Natural killer cell (primary cell): ENCODE measurements around the gene GAREM1. TPM values are rescaled to one million over a fixed set of nuclear protein-coding genes. Genes with fewer than 3 reads are reported as not detected.
"Not testable (repeated sequence)": the region's sequence is repeated elsewhere in the genome, so short reads cannot be mapped to it uniquely, and the experiment has no call there.

Source experiments
- ATAC-seq, 3 donors: fragments of 150-1000 bp in 2 of 3; fragments of 200-7000 bp in 1 of 3; cut with Tn5 transposase; 1 replicate in 1 of 3; 2 replicates in 2 of 3; pipeline ENCODE4 v1.10.0; 2021; ENCODE audit warnings: mild to moderate bottlenecking in 2 of 3, moderate library complexity in 2 of 3
- DNase-seq, 2 donors: peaks; one replicate each; pipeline versions ENCODE4 v3.0.0 to v3.0.0-alpha.2; 2013 to 2021; ENCODE audit warnings: mixed read lengths in 1 of 2
- H3K27ac ChIP-seq: one replicate; pipeline ENCODE4 v1.5.1; 2013; ENCODE audit warnings: mild to moderate bottlenecking, low read length
- H3K27me3 ChIP-seq: one replicate; pipeline ENCODE4 v1.6.1; 2013; ENCODE audit warnings: low read length; ENCODE audit not compliant: control insufficient read depth, insufficient read depth
- H3K36me3 ChIP-seq: one replicate; pipeline ENCODE4 v1.6.1; 2013; ENCODE audit warnings: low read length; ENCODE audit not compliant: control insufficient read depth, insufficient read depth
- H3K4me1 ChIP-seq: one replicate; pipeline ENCODE4 v1.6.1; 2013; ENCODE audit warnings: low read length; ENCODE audit not compliant: control insufficient read depth, insufficient read depth
- H3K4me3 ChIP-seq: one replicate; pipeline ENCODE4 v1.5.1; 2013; ENCODE audit warnings: low read length
- H3K9me3 ChIP-seq: one replicate; pipeline ENCODE4 v1.6.1; 2013; ENCODE audit warnings: low read length; ENCODE audit not compliant: control insufficient read depth, insufficient read depth
- H3K27ac Mint-ChIP-seq, 2 donors: one replicate each; pipeline ENCODE4 v1.8.0; 2022; ENCODE audit warnings: mild to moderate bottlenecking in 2 of 2, mixed read lengths in 2 of 2, moderate library complexity in 1 of 2
- H3K27me3 Mint-ChIP-seq, 2 donors: one replicate each; pipeline ENCODE4 v1.8.0; 2022; ENCODE audit warnings: low read depth in 2 of 2, mixed read lengths in 2 of 2
- H3K36me3 Mint-ChIP-seq: one replicate; pipeline ENCODE4 v1.8.0; 2022; ENCODE audit warnings: mixed read lengths
- H3K4me1 Mint-ChIP-seq, 2 donors: one replicate each; pipeline ENCODE4 v1.8.0; 2022; ENCODE audit warnings: mixed read lengths in 2 of 2
- H3K4me3 Mint-ChIP-seq: one replicate; pipeline ENCODE4 v1.8.0; 2022; ENCODE audit warnings: mild to moderate bottlenecking, moderate library complexity, mixed read lengths
- H3K9me3 Mint-ChIP-seq, 2 donors: one replicate each; pipeline ENCODE4 v1.8.0; 2022; ENCODE audit warnings: mixed read lengths in 2 of 2
- WGBS: methylation state at CpG from one replicate; pipeline ENCODE4 v1.1.7; 2013; ENCODE audit warnings: missing lambda C conversion rate; ENCODE audit not compliant: insufficient coverage; 5-methylcytosine and 5-hydroxymethylcytosine counted together
- intact Hi-C: fragments of 100-400 bp; cut with micrococcal nuclease; formaldehyde crosslinking; loops from one replicate; pipeline ENCODE4 v1.14.2; 2022
- total RNA-seq, 4 donors: library from RNA; stranded (reverse); fragments of 120-200 nt in 1 of 4; gene quantifications; one replicate each; pipeline versions ENCODE4 v1.2.3 to v1.2.4, GENCODE V29; 2013 to 2022
- TF ChIP-seq, protein P1 (sequence below): fragments of 200-600 bp; IDR thresholded peaks from one replicate; pipeline ENCODE4 v1.8.0; 2022; ENCODE audit warnings: antibody characterized with exemption

Gene GAREM1
- total RNA-seq, 3 donors from 2014 or later (not counting 1 experiment from before 2014, with no cell fraction given), result 0.09 TPM; not detected in 2

DNA sequence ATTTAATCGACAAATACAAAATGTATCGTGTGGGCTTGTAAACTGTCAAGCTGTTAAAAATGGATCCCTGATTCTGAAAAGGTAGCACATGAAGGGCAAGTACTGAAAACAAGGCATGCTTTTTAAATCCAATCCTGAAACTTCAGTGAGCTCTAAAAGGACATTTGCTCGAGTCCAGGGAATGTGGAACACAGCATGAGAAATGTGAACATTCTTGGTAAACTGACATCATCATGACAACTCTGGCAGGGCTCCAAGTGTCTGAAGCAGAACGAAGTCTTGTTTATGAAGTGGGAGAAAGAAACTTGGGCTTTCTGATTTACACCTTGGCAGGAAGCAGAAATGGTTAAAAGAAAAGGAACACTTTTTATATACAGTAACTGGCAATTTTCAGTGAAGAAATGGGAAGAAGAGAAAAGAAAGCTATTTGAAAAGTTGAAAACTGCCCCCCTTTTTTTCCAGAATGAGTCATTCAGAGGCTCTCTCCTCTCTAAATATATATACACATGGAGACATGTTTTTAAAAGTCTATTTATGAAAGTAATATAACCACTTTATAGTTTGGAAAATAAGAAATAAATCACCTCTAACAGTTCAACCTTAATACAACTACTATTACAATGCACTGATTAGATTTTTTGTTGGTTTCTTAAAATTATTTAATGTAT is 120.8 kb downstream of the GAREM1 start:
- Mint-ChIP-seq H3K9me3 (no peaks in the 10 kb centered on the region), H3K4me1 (no peaks in the 10 kb centered on the region), H3K27ac (no peak overlapping the region), H3K4me3 (no peak overlapping the region), H3K27me3 (peaks cover 11 to 16% of the 10 kb centered on the region in 2 donors), H3K36me3 (no peaks in the 10 kb centered on the region)
- H3K4me3 ChIP-seq, result no peak overlapping the region
- TF ChIP-seq, protein P1, sequence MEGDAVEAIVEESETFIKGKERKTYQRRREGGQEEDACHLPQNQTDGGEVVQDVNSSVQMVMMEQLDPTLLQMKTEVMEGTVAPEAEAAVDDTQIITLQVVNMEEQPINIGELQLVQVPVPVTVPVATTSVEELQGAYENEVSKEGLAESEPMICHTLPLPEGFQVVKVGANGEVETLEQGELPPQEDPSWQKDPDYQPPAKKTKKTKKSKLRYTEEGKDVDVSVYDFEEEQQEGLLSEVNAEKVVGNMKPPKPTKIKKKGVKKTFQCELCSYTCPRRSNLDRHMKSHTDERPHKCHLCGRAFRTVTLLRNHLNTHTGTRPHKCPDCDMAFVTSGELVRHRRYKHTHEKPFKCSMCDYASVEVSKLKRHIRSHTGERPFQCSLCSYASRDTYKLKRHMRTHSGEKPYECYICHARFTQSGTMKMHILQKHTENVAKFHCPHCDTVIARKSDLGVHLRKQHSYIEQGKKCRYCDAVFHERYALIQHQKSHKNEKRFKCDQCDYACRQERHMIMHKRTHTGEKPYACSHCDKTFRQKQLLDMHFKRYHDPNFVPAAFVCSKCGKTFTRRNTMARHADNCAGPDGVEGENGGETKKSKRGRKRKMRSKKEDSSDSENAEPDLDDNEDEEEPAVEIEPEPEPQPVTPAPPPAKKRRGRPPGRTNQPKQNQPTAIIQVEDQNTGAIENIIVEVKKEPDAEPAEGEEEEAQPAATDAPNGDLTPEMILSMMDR, result no peak
- no peak for DNase-seq
- H3K27ac ChIP-seq, result no peak overlapping the region
- ATAC-seq, result no peak
- H3K4me1 ChIP-seq, result no peaks in the 10 kb centered on the region
- intact Hi-C loops, result no loop called here
- no peaks in the 10 kb centered on the region for H3K9me3 ChIP-seq
- WGBS, result 53% methylated on average over 4 of the region's 4 CpGs
- no peaks in the 10 kb centered on the region for H3K27me3 ChIP-seq
- H3K36me3 ChIP-seq, result no peaks in the 10 kb centered on the region

DNA sequence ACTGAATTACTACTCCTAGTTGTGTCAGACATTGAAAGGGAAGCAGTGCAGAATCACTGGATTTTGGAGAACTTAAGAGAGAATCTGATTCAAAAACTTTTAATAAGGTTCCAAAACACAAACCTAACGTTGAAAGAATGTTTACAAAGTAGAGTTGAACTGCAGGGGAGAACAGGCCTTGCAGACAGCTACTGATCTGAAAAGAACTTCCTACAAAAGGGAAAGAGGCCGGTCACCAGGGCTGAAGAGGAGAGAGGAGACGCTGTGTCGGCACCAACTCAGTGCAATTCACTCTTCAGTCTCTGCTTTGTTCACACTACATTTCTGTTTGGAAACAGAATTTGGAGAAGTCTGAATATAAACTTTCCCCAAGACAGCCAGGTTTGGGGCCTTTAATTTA is 124.0 kb downstream of the GAREM1 start:
- no peaks in the 10 kb centered on the region for H3K9me3 ChIP-seq
- Mint-ChIP-seq H3K36me3 (no peaks in the 10 kb centered on the region), H3K9me3 (peaks cover 0 to 4% of the 10 kb centered on the region in 2 donors), H3K27me3 (peaks cover 0 to 2% of the 10 kb centered on the region in 2 donors), H3K4me3 (no peak overlapping the region), H3K27ac (no peak overlapping the region), H3K4me1 (no peaks in the 10 kb centered on the region)
- WGBS, result 20% methylated on average over 1 of the region's 4 CpGs
- H3K36me3 ChIP-seq, result no peaks in the 10 kb centered on the region
- no peaks in the 10 kb centered on the region for H3K27me3 ChIP-seq
- no peaks in the 10 kb centered on the region for H3K4me1 ChIP-seq
- no peak for ATAC-seq
- TF ChIP-seq, protein P1, result no peak
- intact Hi-C loops, result no loop called here
- no peak for DNase-seq
- no peak overlapping the region for H3K27ac ChIP-seq
- H3K4me3 ChIP-seq, result no peak overlapping the region

DNA sequence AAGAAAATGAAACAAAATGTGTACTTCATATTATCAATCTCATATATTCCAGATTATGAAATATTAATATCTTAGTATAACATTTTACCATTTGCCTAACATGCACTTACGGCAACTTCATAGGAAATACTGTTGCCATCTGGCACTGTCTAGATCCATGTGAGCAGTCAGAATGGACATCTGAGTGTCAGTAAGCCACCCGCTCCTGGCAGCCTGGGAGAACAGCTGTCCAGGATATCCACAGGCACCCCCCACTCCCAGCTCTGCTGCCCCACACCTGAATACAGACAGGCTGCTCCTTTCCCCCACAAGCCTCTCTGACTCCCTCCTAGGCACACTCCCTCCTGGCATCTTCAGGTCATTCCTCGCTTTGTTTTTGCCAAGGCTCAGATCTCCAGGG is 127.0 kb downstream of the GAREM1 start:
- intact Hi-C loops, result no loop called here
- H3K36me3 Mint-ChIP-seq, result no peaks in the 10 kb centered on the region
- Histone ChIP-seq H3K9me3 (no peaks in the 10 kb centered on the region), H3K4me3 (no peak overlapping the region), H3K4me1 (no peaks in the 10 kb centered on the region), H3K27ac (no peak overlapping the region), H3K27me3 (no peaks in the 10 kb centered on the region), H3K36me3 (no peaks in the 10 kb centered on the region)
- DNase-seq, result no peak
- peaks cover 0 to 14% of the 10 kb centered on the region in 2 donors for H3K27me3 Mint-ChIP-seq
- no peaks in the 10 kb centered on the region for H3K4me1 Mint-ChIP-seq
- no peak overlapping the region for H3K27ac Mint-ChIP-seq
- TF ChIP-seq, protein P1, result no peak
- peaks cover 0 to 9% of the 10 kb centered on the region in 2 donors for H3K9me3 Mint-ChIP-seq
- no peak for ATAC-seq
- 90% methylated on average over 3 of the region's 3 CpGs for WGBS
- no peak overlapping the region for H3K4me3 Mint-ChIP-seq

DNA sequence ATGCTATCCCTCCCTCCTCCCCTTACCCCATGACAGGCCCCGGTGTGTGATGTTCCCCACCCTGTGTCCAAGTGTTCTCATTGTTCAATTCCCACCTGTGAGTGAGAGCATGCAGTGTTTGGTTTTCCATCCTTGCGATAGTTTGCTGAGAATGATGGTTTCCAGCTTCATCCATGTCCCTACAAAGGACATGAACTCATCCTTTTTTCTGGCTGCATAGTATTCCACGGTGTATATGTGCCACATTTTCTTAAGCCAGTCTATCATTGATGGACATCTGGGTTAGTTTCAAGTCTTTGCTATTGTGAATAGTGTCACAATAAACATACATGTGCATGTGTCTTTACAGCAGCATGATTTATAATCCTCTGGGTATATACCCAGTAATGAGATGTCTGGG is 129.6 kb downstream of the GAREM1 start:
- H3K4me3 Mint-ChIP-seq, H3K36me3 Mint-ChIP-seq, H3K4me1 Mint-ChIP-seq, H3K36me3 ChIP-seq, H3K27ac Mint-ChIP-seq, H3K9me3 ChIP-seq, intact Hi-C loops, ATAC-seq, H3K27ac ChIP-seq, DNase-seq, H3K27me3 ChIP-seq, H3K9me3 Mint-ChIP-seq, H3K4me3 ChIP-seq, H3K4me1 ChIP-seq: not testable (repeated sequence)
- 100% methylated on average over 1 of the region's 3 CpGs for WGBS
- H3K27me3 Mint-ChIP-seq, result peaks cover 0 to 14% of the 10 kb centered on the region in 2 donors
